T-helper 2 cell treated with Interferon-gamma antibody and Interleukin-4, amounts not matched to agents 100 ng/mL and 5 ng/mL, for 36 hours (primary cell): ENCODE data around the gene KIF16B. TPM values are rescaled to one million over a fixed set of nuclear protein-coding genes. Genes with fewer than 3 reads are reported as not detected.

ENCODE experiments used
- intact Hi-C: fragments of 100-400 bp; cut with micrococcal nuclease; formaldehyde crosslinking; loops from one replicate; pipeline ENCODE4 v1.15.1; 2023
- total RNA-seq: library from RNA; stranded (reverse); gene quantifications from 2 replicates; pipeline ENCODE4 v1.2.3, GENCODE V29; 2022

Gene KIF16B
- total RNA-seq, 1 donor from 2014 or later = 8.0 TPM

DNA sequence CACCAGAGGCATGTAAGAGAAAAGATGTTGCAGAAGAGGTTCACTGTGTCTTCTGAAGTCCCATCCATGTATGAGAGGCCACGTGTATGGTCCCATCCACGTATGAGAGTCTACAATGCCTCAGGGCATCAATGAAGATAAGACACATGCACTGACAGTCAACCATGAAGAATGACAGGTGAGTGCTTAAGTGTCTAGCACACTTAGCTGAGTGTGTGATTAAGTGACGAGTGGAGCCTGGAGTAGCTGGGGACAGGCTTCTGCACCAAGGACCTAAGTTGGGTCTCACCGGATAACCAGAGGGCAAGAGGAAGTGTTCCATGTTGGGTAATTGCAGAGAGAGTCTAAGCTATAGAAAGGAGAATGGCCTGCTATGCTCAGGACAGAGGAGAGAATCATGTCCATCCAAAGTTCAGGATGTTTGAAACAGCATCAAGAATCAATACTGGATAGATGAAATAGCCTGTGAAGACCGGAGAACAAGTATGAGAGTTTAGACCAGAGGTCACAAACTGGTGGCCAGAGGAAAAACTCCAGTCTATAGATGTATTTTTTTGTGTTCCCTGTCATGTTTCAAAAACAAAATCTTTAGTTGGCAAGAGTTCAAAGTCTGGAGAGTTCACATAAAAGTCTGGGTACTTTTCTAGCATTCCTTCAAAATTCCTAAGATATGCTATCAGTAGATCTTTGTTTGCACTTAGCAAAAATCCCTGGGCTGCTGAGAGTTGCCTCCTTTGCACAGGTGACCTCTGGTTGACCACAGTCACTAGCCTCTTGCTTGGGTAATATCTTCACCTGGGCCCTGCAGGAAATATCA is 165.8 kb downstream of the KIF16B start:
- intact Hi-C loops = no loop called here

- intact Hi-C loops = no loop called here
Observed at GRCh38 chr20:16405254-16405653, 168.0 kb downstream of the KIF16B start.

DNA sequence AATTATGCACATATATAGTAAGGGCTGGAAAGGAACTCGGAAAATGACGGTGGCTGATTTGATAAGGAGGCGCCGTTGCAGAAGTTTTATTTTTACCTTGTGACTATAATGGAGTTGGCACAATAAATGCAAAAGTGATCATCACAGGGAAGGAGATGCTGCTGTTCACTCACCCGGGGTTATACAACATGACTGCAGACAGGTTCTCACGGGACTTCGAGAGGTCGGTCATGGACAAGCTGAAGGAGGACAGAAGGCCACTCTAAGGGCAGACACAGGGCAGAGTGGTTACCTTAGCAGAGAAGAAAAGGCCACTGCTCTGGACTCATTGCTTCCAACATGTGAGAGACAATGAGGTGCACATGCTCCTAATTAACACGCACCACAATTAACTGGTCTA is 168.6 kb downstream of the KIF16B start:
- intact Hi-C loops = no loop called here

- intact Hi-C loops = no loop called here
Observed at GRCh38 chr20:16404171-16404570, 169.1 kb downstream of the KIF16B start.

DNA sequence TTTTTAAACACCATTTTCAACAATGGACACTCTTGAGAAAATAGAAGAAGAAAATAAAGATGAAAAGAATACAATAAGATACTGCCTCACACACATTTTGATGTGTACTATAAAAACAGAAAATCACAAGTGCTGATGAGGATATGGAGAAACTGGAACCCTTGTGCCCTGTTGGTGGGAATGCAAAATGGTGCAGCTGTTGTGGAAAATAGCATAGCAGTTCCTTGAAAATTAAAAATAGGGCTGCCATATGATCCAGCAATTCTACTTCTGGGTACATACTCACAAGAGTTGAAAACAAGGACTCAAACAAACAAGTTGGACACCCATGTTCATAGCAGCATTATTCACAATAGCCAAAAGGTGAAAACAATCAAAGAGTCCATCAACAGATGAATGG is 173.0 kb downstream of the KIF16B start:
- intact Hi-C loops = no loop called here

DNA sequence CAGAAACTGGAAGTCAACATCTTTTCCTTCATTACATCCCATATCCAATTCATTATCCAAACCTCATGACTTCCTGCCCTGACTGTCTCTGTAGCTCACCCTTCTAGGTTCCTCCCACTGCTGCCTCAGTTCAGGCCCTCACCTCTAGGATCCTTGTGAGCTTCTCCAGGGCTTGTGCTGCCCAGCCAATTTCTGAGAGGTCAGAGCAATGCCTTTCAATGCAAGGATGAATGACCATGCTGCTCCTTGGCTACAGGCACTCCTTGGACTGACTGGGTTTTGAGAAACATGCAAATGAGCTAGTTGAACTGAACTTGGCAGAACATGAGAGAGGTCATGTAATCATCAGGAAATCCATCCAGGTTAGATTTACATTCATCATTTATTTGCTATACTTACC is 173.4 kb downstream of the KIF16B start:
- intact Hi-C loops = no loop called here

GRCh38 chr20:16397086-16397485 is 176.2 kb downstream of the KIF16B start:
- intact Hi-C loops = no loop called here

DNA sequence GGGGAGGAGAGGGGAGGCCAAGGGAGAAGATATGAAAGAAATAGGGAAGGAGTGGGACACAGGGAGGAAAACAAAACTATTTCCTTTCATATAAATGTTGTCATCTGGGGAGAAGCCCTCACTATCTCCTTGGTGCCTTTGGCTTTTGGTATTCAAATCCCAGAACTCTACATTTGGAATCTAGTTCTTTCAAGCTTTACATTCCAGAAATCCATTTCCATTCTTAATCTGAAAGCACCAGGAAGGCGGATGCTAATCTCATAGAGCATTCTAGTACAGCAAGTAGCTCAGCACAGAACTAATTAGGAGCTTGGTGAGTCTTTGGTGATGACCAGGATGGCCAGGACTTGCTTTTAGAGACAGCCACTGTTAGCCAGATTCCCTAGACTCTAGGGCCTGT is 177.9 kb downstream of the KIF16B start:
- intact Hi-C loops = no loop called here

DNA sequence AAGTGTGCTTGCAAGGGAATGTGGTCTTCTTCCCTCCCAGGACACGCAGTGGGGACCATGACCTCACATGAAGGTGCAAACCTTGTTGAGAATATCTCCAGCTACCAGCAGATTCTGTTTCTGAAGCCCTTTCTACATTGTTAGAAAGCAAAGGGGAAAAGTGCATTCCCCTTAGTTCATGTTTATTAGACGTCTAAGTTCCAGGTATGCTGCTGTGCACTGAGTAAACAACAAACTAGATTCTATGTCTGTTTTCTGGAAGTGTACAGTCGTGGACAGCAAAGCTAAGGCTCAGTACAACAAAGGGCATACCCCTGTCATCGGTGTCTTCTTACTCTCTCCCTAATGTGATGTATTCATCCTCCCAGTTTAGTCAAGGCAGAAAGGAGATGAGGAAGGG is 178.5 kb downstream of the KIF16B start:
- intact Hi-C loops = no loop called here

GRCh38 chr20:16393836-16394235 is 179.4 kb downstream of the KIF16B start:
- intact Hi-C loops = no loop called here

GRCh38 chr20:16393297-16393696 is 180.0 kb downstream of the KIF16B start:
- intact Hi-C loops = no loop called here

GRCh38 chr20:16392346-16392745 is 180.9 kb downstream of the KIF16B start:
- intact Hi-C loops = no loop called here

GRCh38 chr20:16390991-16391390 is 182.3 kb downstream of the KIF16B start:
- intact Hi-C loops = no loop called here

DNA sequence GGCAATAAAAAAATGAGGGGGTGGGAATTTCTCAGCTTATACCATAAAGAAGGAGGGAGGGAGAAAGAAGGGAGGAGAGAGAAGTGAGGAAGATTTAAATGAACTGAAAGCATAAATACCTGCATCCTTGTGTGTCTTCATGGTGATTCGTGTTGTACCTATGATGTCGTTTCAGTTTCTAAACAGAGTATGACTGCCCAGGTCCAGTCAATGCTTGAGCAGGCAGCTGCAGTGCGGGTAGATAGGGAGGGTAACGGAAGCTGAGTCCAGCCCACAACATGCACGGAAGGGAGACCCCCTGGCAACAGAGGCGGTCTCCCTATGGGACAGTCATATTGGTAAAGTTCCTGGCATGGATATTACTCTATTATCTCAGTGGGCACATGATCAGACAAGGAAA is 184.5 kb downstream of the KIF16B start:
- intact Hi-C loops = no loop called here

DNA sequence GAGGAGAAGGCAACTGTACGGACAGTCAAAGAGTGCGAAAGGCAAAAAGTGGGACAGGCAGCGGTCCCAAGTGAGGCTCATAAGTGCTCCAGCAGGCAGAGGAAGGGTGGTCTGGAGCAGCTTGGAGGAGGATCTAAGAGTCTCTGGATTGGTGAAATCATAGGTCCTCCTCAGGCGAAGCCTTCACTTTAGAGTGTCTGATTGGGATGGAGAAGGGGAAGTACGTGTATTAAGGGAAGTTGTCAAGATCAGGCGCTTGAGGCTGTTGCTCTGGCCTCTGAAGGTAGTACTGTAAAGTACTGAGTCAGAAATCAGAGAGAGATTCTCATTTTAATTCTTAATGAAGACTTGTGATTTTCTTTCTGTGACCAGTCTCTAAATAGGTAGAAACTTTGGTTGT is 185.6 kb downstream of the KIF16B start:
- intact Hi-C loops = no loop called here

DNA sequence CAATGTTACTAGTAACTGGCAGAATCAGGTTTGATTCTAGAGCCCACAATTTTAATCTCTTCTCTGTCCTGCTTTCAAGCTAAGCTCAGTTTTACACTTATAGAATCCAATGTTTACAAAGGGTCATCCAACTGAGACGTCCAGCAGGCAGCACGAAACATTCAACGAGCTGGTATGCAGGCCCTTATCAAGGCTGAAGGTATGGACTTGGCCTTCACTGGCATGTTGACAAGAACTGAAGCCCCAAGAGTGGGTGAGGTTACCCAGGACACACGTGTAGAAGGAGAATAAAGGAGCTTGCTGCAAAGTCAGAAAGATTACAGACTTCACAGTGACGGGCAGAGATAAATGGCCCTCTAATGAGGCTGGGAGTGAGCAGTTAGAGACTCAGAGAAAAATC is 187.4 kb downstream of the KIF16B start:
- intact Hi-C loops = no loop called here

GRCh38 chr20:16385462-16385861 is 187.8 kb downstream of the KIF16B start:
- intact Hi-C loops = no loop called here

- intact Hi-C loops = no loop called here
Observed at GRCh38 chr20:16381444-16381843, 191.8 kb downstream of the KIF16B start.

DNA sequence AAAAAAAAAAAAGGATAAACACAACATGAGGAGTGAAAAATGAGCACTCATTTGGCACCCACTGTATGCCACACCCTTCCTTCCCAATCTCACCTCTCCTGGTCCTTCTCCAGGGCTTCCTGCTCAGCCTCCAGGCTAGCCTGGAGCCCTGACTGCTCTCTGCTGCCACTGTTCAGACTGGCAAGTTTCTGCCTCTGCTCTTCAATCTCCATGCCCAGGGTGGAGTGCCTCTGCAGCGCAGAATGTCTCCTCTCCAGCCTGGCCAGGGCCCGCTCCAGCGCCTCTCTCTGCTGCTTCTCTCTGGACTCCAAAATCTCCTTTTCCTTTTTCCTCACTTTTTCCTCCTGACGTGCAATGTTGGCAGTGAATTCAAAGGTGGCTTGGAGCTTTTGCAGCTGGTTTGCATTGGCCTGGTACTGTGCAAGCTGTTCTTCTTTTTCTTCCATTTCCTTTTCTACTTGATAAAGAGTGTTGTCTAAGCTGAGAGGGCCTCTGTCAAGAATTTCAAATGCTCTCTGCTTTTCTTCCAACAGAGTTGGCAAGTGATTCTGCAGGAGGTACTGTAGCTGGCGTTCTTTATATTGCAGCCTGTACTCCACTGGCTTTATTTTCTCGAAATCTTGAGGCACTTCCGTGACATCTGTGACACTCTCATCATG is 194.4 kb downstream of the KIF16B start:
- intact Hi-C loops = no loop called here

DNA sequence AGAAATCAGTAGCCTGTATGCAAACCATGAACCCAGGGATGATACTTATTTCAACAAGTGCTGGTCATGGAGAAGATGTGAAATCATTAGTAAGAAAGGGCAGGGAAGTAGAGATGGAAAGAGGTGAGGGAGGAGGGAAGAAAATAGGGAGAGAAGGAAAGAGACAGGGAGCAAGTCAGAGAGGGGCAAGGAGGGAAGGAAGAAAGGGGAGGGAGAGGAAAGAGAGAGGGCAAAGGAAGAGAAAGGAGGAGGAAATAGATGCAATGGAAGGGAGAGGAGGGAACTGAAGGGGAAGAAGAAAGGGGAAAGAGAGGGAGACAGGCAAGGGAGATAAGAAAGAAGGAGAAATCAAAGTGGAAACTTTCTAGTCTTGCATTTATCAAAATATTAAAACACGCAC is 195.1 kb downstream of the KIF16B start:
- intact Hi-C loops = no loop called here

- intact Hi-C loops = no loop called here
Observed at GRCh38 chr20:16369441-16369840, 203.8 kb downstream of the KIF16B start.

GRCh38 chr20:16368645-16369292 is 204.5 kb downstream of the KIF16B start:
- intact Hi-C loops = no loop called here
